BLaER1 treated with 17β-estradiol and CSF1 and Interleukin-3, amounts not matched to agents 10 nM and 100 nM (cell line): ENCODE measurements around the gene CTXN1.
"Not testable (repeated sequence)": the region's sequence is repeated elsewhere in the genome, so short reads cannot be mapped to it uniquely, and the experiment has no call there.

Experiments used
- H3K27ac ChIP-seq, 11 experiments: shearing (Covaris generic); formaldehyde crosslinking; 2 replicates each; pipeline ENCODE4 v1.8.1; 2022
- H3K27me3 ChIP-seq, 11 experiments: shearing (Covaris generic); formaldehyde crosslinking; 2 replicates each; pipeline ENCODE4 v1.8.1; 2022
- H3K36me3 ChIP-seq, 11 experiments: shearing (Covaris generic); formaldehyde crosslinking; 2 replicates each; pipeline ENCODE4 v1.8.1; 2022
- H3K4me1 ChIP-seq, 10 experiments: shearing (Covaris generic); formaldehyde crosslinking; 2 replicates each; pipeline ENCODE4 v1.8.1; 2022
- H3K4me2 ChIP-seq, 11 experiments: shearing (Covaris generic); formaldehyde crosslinking; 2 replicates each; pipeline ENCODE4 v1.8.1; 2022
- H3K4me3 ChIP-seq, 10 experiments: shearing (Covaris generic); formaldehyde crosslinking; 2 replicates each; pipeline ENCODE4 v1.8.1; 2022
- H3K9ac ChIP-seq, 11 experiments: shearing (Covaris generic); formaldehyde crosslinking; 2 replicates each; pipeline ENCODE4 v1.8.1; 2022
- H3K9me3 ChIP-seq, 11 experiments: shearing (Covaris generic); formaldehyde crosslinking; replicated peaks in 1 of 11; 2 replicates each; pipeline ENCODE4 v1.8.1; 2022
- H4K20me1 ChIP-seq, 11 experiments: shearing (Covaris generic); formaldehyde crosslinking; 2 replicates each; pipeline ENCODE4 v1.8.1; 2022
- Cebpa-rat ChIP-seq, 11 experiments: shearing (Covaris generic); IDR thresholded peaks; 2 replicates each; pipeline ENCODE4 v1.8.1; 2022

CTXN1 gene

GRCh38 chr19:7918615-7919421 is 7.1 kb downstream of the CTXN1 start:
- no peak for TF ChIP-seq Cebpa-rat (IDR thresholded peaks at IDR 0.05)
- Histone ChIP-seq H3K36me3 (peaks cover 13 to 30% (median 18%) of the 10 kb centered on the region in 11 experiments), H3K4me2 (peak overlapping the region; percentile 80 to 100 (median 92); a peak in 19 of 22 replicates), H3K27ac (no peak overlapping the region), H3K9ac (no peak overlapping the region), H4K20me1 (peaks cover 10 to 90% (median 75%) of the 10 kb centered on the region in 11 experiments; a peak in 21 of 22 replicates), H3K4me1 (peaks cover 60 to 74% (median 69%) of the 10 kb centered on the region in 10 experiments), H3K9me3 (no peaks in the 10 kb centered on the region), H3K27me3 (peaks cover 60 to 63% (median 62%) of the 10 kb centered on the region in 11 experiments), H3K4me3 (peak overlapping the region in 4 of 10 experiments; percentile 44 to 69 (median 60); a peak in 4 of 20 replicates)

GRCh38 chr19:7918062-7918614 is 7.8 kb downstream of the CTXN1 start:
- H3K4me2 ChIP-seq, result peak overlapping the region; percentile 79 to 100 (median 90)
- peak overlapping the region in 9 of 10 experiments; percentile 49 to 68 (median 56); a peak in 17 of 20 replicates for H3K4me3 ChIP-seq
- H3K9ac ChIP-seq, result peak overlapping the region in 9 of 11 experiments; percentile 9 to 70 (median 45); a peak in 11 of 22 replicates
- H3K27me3 ChIP-seq, result peaks cover 67 to 69% (median 68%) of the 10 kb centered on the region in 11 experiments
- H4K20me1 ChIP-seq, result peaks cover 17 to 90% (median 75%) of the 10 kb centered on the region in 11 experiments; a peak in 21 of 22 replicates
- H3K9me3 ChIP-seq, H3K27ac ChIP-seq: not testable (repeated sequence)
- H3K36me3 ChIP-seq, result peaks cover 13 to 32% (median 18%) of the 10 kb centered on the region in 11 experiments
- H3K4me1 ChIP-seq, result peaks cover 55 to 73% (median 64%) of the 10 kb centered on the region in 10 experiments

DNA sequence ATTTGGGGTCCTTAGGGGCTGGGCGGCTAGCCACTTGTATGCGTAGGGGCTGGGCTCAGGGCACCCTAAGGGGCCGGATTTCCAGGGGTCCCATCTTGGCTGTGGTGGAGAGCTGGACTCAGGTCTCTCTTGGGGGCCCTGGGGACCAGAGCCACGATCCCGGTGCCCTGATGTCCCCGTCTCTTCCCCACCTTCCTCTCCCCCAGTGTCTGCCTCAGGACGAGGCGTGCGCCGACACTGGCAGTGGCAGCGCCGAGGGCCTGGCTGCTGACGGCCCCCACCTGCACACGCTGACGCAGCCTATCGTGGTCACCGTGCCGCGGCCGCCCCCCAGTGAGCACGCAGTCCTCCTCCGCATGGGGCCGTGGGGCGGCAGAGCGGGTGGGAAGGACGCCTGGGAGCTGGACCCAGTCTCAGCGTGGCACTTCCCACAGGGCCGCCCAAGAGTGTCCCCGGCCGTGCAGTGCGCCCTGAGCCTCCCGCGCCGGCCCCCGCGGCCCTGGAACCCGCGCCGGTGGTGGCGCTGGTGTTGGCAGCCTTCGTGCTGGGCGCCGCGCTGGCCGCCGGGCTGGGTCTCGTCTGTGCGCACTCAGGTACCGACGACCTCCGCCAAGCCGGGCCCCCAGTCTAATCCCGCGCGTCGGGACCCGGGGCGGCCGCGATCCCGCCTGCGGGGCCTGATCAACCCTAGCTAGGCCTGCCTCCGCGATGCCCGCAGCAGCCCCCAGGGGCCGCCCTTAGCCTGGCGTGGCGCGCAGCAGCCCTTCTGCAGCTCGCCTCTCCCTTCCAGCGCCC is 8.5 kb downstream of the CTXN1 start:
- peaks cover 71 to 75% (median 74%) of the 10 kb centered on the region in 11 experiments for H3K27me3 ChIP-seq
- peak overlapping the region; percentile 9 to 70 (median 45); a peak in 19 of 22 replicates for H3K9ac ChIP-seq
- peaks cover 7 to 31% (median 12%) of the 10 kb centered on the region in 11 experiments for H3K36me3 ChIP-seq
- peaks cover 24 to 89% (median 75%) of the 10 kb centered on the region in 11 experiments; a peak in 21 of 22 replicates for H4K20me1 ChIP-seq
- no peak overlapping the region for H3K27ac ChIP-seq
- H3K4me3 ChIP-seq, result peak overlapping the region; percentile 49 to 68 (median 54)
- TF ChIP-seq Cebpa-rat (IDR thresholded peaks at IDR 0.05), result no peak
- peaks cover 58 to 79% (median 67%) of the 10 kb centered on the region in 10 experiments for H3K4me1 ChIP-seq
- peak overlapping the region; percentile 79 to 100 (median 90) for H3K4me2 ChIP-seq
- H3K9me3 ChIP-seq, result no peaks in the 10 kb centered on the region

- Histone ChIP-seq H3K4me3 (peak overlapping the region; percentile 49 to 68 (median 54)), H3K4me1 (peaks cover 56 to 80% (median 68%) of the 10 kb centered on the region in 10 experiments), H3K9ac (peak overlapping the region in 10 of 11 experiments; percentile 8 to 70 (median 50); a peak in 16 of 22 replicates), H3K27ac (no peak overlapping the region), H3K36me3 (peaks cover 2 to 30% (median 10%) of the 10 kb centered on the region in 11 experiments), H4K20me1 (peaks cover 28 to 88% (median 74%) of the 10 kb centered on the region in 11 experiments), H3K9me3 (no peaks in the 10 kb centered on the region), H3K27me3 (peaks cover 71 to 77% (median 75%) of the 10 kb centered on the region in 11 experiments), H3K4me2 (peak overlapping the region; percentile 79 to 100 (median 90))
- no peak for TF ChIP-seq Cebpa-rat (IDR thresholded peaks at IDR 0.05)
These were observed 9.0 kb downstream of the CTXN1 start for GRCh38 chr19:7916955-7917266.

GRCh38 chr19:7916103-7916954 is 9.6 kb downstream of the CTXN1 start:
- peaks cover 6 to 32% (median 14%) of the 10 kb centered on the region in 11 experiments for H3K36me3 ChIP-seq
- no peak for TF ChIP-seq Cebpa-rat (IDR thresholded peaks at IDR 0.05)
- H3K9me3 ChIP-seq, result no peaks in the 10 kb centered on the region
- H4K20me1 ChIP-seq, result peaks cover 34 to 88% (median 74%) of the 10 kb centered on the region in 11 experiments
- peaks cover 56 to 80% (median 68%) of the 10 kb centered on the region in 10 experiments for H3K4me1 ChIP-seq
- H3K9ac ChIP-seq, result peak overlapping the region; percentile 8 to 70 (median 54); a peak in 19 of 22 replicates
- peaks cover 71 to 82% (median 75%) of the 10 kb centered on the region in 11 experiments for H3K27me3 ChIP-seq
- peak overlapping the region; percentile 49 to 68 (median 54) for H3K4me3 ChIP-seq
- H3K4me2 ChIP-seq, result peak overlapping the region; percentile 79 to 100 (median 90)
- H3K27ac ChIP-seq, result no peak overlapping the region

GRCh38 chr19:7915250-7916102 is 10.5 kb downstream of the CTXN1 start:
- Histone ChIP-seq H4K20me1 (peaks cover 42 to 92% (median 78%) of the 10 kb centered on the region in 11 experiments), H3K4me3 (peak overlapping the region; percentile 49 to 68 (median 54)), H3K9ac (peak overlapping the region in 9 of 11 experiments; percentile 38 to 70 (median 60); a peak in 15 of 22 replicates), H3K9me3 (no peaks in the 10 kb centered on the region), H3K4me1 (peaks cover 56 to 83% (median 72%) of the 10 kb centered on the region in 10 experiments), H3K36me3 (peaks cover 14 to 40% (median 23%) of the 10 kb centered on the region in 11 experiments), H3K4me2 (peak overlapping the region; percentile 79 to 100 (median 90)), H3K27me3 (peaks cover 71 to 82% (median 75%) of the 10 kb centered on the region in 11 experiments), H3K27ac (no peak overlapping the region)
- no peak for TF ChIP-seq Cebpa-rat (IDR thresholded peaks at IDR 0.05)

GRCh38 chr19:7914598-7915045 is 11.3 kb downstream of the CTXN1 start, which contains the start of gene TGFBR3L:
TGFBR3L (plus strand) TSS chr19:7914830.
- H3K9me3 ChIP-seq, result no peaks in the 10 kb centered on the region
- peaks cover 53 to 88% (median 76%) of the 10 kb centered on the region in 10 experiments for H3K4me1 ChIP-seq
- H3K9ac ChIP-seq, result peak within 1 kb of the TSS in 4 of 11 experiments; percentile 38 to 66 (median 62); a peak in 5 of 22 replicates

More at GRCh38 chr19:7914598-7915045, 11.3 kb downstream of the CTXN1 start, which contains the start of gene TGFBR3L:
- Histone ChIP-seq H4K20me1 (peaks cover 51 to 98% (median 86%) of the 10 kb centered on the region in 11 experiments), H3K4me3 (peak within 1 kb of the TSS in 9 of 10 experiments; percentile 49 to 68 (median 56); a peak in 14 of 20 replicates), H3K27me3 (peaks cover 68 to 79% (median 71%) of the 10 kb centered on the region in 11 experiments), H3K4me2 (peak within 1 kb of the TSS; percentile 85 to 100 (median 90)), H3K27ac (no peak within 1 kb of the TSS), H3K36me3 (peaks cover 20 to 49% (median 30%) of the 10 kb centered on the region in 11 experiments)
- no peak for TF ChIP-seq Cebpa-rat (IDR thresholded peaks at IDR 0.05)
